Stomach (tissue), 4 donors: ENCODE results near the gene LTB4R.
A peak's percentile ranks its signal among the peaks of the same experiment; 100 is the strongest.

Source experiments
- CTCF ChIP-seq, 7 experiments: fragments of 450-650 bp in 4 of 7; fragments of 200-600 bp in 3 of 7; sonication (generic) in 3 of 7; IDR thresholded peaks; one replicate each; pipeline ENCODE4 v1.5.1; 2016 to 2019; ENCODE audit warnings: antibody characterized with exemption in 7 of 7, control low read depth in 2 of 7, mild to moderate bottlenecking in 1 of 7
- POLR2AphosphoS5 ChIP-seq, 3 donors: sonication (generic); formaldehyde crosslinking; IDR thresholded peaks; one replicate each; pipeline ENCODE4 v1.6.1; 2016; ENCODE audit warnings: antibody characterized with exemption in 3 of 3

- TF ChIP-seq CTCF (IDR thresholded peaks at IDR 0.05) (no peak), POLR2AphosphoS5 (IDR thresholded peaks at IDR 0.05) (peak in 2 of 3 donors; percentile 59 to 68)
Observed at GRCh38 chr14:24339284-24340151, 28.2 kb downstream of the LTB4R start, which contains the start of gene RIPK3.
